ENCODE data around the gene NACC2.

NACC2 gene

DNA sequence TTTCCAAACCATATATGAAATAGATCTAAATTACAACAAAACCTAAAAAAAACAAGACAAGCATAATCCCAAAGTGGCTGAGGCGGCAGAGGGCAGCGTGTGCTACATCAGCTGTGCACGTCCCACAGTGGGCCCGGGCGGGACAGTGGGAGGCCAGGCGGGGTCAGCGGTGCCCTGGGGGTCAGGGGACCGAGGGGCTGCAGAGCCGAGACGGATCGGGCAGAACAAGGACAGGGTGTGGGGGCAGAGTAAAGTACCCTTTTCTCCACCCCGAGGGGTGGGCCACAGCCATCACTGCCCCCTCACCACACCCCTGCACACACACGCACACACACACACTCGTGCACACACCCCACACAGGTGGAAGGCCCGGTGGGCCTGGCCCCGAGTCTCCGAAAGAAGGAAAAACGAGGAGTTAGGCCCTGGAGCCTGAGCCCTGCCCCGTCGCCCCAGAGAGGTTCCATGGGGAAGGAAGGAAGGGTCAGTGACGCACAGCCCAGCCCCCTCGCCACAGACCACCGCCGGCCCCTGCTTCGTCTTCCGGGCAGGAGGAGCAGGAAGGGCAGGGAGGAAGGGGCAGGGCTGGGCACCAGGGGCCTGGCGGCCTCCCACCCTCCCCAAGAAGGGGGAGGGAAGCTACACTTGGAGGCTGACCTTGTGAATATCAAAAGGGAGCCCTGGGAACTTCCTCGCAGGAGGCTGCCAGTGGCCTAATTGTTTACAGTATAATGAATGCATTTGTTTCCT, 84.3 kb downstream of the NACC2 start:
- DNase-seq (ENCODE audit: low spot score) = no peak

DNA sequence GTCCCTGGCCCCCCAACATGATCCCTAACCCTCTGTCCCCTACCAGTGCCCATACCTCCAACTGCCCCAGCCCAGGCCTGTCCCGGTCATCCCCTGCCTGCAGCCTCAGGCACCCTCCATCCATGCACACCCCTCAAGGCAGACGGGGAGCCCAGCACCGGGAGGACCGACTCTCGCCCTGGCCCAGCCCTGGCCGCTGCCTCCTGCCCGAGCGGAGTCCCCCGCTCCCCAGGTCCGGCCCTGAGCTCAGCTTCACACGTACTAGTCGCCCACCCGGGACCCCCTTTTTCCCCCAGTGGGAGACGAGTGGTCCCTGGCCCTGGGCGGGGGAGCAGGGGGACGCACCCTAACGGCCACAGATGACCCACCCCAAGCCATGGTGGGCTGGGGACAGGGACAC, 84.9 kb downstream of the NACC2 start:
- no peak for DNase-seq (ENCODE audit: low spot score)

DNA sequence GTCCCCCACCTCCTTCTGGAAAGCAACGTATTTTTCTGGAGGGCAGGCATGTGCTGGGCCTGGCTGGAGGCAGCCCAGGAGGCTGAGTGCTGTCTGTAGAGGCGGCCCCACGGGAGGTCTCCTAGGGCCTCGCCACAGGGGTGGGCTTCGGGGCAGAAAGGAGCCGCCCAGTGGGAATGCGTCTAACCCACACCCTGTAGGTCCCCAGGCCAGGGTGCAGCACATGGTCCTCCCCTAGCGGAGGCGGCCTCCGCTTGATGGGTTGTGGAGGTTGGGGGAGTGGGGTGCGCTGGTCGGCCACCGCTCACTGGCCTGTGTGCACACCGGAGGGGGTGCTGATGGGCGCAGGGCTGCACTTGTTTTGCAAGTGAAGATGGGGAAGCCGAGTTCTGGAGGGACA, 85.6 kb downstream of the NACC2 start:
- no peak for DNase-seq (ENCODE audit: low spot score)

DNA sequence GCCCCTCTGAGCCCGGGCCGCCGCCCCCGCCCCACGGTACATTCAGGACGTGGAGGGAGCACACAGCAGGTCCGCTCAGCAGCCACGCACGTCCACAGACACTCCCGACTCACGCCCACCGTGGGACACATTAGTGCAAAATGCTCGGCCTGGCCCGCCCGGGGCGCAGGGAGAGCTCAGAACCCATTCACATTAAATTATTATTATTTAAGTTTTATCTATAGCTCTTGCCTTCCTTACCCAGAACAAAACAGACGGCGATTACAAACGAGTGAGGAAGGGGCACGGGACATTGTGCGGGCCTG, 86.4 kb downstream of the NACC2 start:
- no peak for DNase-seq (ENCODE audit: low spot score)

DNA sequence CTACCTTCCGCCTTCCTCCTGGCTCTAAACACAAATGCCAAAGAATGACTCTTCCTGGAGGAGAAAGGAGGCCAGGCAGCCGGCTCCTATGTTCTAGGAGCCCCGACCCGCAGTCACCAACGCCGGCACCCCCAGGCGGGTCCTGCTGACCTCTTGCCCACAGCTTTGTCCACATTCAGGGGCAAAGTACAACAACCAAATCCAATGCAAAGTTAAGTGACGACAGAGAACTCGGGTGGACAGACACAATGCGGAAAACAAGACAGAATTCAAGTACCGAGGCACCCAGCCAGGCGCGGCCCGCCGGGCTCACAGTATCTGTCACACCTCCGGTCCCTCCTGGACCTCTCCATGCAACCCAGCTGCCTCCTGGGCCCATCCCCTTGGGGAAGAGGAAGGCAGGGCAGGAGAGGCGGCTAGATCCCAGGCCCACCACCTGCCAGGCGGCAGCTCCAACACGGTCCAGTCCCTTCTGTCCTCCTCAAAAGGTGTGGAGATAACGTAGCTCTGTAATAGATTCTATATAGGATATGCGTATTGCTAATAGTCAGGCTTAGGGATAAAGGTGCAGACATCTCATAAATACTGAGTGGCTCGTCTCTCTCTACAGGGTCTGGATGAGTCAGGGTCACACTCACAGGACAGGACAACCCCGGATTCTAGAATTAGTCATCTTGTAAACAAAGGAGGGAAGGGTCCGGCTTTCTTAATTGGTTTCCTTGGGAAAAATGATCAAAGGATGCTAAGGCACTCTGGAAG, 87.0 kb downstream of the NACC2 start:
- no peak for DNase-seq (ENCODE audit: low spot score)

DNA sequence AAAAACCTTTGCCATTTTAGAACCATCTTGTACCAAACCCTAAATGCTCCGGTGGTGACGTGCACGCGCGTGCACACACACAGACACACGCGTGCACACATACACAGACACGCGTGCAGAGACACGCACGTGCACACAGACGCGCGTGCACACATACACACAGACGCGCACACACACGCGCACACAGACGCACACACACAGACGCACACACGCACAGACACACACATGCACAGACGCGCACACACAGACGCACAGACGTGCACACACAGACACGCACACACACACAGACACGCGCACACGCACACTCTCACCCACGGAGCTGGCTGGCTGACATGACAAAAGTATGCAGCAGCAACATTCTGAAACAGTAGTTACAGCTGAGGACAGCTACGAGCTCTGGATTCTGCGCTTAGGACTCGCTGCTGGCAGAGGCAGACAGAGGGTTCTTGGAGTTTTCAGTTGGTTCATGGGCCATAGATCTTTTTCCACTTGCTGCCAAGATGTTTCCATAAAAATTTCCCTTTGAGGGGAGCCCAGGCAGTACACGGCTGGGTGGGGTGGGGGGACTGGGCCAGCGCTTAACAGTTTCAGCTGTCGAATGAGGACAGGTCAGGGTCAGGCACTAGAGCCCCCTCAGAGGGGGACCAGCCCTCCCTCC, 87.7 kb downstream of the NACC2 start:
- DNase-seq (ENCODE audit: low spot score) = no peak

DNA sequence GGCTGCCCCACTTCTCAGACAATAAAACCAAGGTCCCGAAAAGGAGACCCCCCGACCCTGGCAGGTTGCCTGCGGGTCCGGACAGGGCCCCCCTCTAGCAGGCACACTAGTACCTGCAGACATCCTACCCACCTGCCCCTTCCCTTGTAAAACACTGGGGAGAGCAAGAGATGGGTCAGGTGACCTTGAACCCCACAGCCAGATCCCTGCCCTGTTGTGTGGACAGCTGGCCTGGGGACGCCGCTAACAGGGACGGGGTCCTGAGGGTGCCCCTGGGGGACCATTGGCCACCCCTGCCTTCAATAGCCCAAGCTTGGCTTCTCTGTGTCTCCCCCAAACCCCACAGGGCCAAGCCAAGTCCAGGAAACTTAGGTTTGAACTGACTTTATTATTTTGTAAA, 88.9 kb downstream of the NACC2 start:
- no peak for DNase-seq (ENCODE audit: low spot score)

DNA sequence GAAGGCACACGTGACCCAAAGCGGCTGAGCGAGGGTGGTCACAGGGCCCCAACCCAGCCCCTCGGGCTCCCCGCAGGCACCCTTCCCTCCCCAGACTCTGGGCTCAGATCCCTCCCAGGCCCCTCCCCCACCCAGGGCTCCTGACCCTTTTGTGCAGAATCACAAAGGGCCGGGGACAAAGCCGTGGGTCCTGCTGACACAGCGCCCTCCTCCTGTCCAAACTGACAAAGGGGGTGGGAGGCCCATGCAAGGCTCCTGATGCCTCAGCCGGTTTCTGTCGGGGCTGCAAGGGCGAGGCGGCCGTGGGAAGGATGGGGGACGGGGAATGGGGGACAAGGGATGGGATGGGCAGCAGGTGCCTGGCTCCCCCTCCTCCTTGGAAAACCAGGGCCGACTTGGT, 90.4 kb downstream of the NACC2 start:
- DNase-seq (ENCODE audit: low spot score) = no peak

DNA sequence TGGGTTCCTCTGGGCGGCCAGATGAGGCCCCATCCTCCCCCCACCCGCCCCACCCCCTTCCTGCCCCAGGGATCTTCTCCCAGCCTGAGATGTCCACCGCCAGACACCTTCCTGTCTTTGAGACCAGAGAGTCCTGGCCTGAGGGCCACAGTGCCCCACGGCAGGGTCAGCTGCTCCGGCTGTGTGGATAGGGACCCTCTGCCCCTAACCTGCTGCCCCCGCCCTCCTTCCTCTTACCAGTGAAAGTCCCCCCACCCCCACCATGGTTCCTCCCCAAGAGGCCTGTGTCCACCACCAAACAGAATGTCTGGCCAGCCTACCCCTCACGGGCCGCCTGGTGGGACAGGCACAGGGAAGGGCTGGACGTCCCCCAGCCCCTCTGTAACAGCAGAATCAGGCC, 90.9 kb downstream of the NACC2 start:
- DNase-seq (ENCODE audit: low spot score) = no peak

DNA sequence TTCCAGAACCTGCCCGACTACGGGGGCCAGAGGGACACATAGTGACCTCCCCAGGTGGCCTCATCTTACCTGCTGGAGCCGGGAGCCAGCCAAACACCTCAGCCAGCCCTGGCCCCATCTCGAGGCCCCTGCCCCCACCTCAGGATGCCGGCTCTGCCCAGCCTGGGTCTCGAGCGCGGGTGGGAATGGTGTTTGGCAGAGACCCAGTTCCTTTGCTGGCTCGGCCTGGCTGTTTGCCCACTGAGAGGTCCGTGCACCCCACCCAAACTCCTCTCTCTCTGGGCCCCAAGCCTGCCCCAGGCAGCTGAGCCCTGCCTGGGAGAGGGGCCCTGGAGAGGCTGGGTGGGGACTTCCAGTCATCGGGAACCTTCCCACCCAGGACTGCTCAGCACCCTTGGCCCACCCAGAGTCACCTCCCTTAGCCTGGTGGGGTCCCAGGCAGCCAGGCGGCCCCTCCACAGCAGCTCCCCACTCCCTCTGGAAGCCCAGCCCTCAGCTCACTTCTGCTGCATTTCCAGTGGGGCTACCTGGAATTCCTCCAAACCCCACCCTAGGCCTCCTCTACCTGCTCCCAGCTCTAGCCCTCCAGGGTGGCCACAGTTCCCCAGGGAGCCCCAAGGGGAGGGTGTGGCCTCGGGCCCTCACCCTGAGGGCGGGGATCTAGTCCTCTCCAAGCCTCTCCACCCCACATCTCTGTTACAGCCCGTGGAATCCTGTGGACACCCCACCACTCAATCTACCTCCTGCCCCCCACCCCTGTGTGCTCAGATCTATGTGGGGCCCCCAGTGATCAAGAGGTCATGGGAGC, 91.5 kb downstream of the NACC2 start:
- no peak for DNase-seq (ENCODE audit: low spot score)

DNA sequence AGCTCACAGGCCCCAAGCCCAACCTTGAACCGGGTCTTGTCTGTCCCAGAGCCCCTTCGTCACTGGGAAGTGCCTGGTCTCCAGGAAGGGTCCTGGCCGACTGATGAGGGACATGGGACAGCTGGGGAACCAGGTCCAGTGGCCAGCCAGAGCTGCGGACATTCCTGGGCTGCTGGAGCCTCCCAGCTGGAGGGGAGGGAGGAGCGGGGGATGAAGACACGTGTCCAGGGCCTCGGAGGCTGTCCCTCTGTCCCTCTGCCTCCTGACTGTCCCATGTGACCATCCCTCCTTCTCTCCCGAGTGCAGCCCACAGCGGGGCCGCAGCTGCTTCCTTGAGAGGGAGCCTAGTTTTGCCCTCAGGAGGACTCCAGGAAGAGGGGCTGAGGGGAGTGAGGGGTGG, 92.2 kb downstream of the NACC2 start:
- DNase-seq (ENCODE audit: low spot score) = no peak

DNA sequence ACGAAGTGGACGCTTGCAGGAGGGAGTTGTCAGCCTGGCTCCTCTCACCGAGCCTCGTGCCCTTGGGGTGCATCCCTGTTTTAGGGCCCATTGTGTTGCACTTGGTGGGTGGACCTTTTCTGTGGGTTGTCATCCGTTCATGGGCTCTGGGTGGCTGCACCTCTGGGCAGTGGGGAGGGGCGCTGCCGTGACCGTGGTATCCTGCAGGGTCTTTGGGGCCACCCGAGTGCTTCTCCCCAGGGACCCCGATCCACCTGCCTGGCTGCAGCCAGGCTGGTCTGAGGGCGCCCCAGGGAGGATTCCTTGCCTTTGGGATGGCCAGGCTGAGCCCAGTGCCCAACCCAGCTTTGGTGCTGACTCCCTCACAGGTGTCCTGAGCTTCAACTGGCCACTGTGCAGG, 92.9 kb downstream of the NACC2 start:
- DNase-seq (ENCODE audit: low spot score) = no peak

DNA sequence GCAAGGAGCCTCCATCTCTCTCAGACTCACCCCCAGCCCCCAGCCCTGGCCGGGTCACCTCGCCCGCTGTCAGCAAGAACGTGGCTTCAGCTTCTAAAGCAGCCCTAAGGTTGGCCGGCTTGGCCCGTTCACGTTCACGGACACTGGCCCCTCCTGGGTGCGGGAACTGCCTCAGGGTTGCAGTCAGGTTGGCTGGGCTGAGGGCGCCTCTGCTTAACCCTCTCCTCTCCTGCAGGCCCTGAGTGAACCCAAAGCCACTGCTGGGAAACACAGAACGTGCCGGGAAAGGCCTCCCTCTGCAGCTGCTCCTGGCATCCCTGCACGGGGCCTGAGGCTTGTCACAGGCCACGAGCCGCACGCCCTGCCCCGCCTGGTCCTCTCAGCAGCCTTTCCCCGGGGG, 93.9 kb downstream of the NACC2 start:
- no peak for DNase-seq (ENCODE audit: low spot score)

DNA sequence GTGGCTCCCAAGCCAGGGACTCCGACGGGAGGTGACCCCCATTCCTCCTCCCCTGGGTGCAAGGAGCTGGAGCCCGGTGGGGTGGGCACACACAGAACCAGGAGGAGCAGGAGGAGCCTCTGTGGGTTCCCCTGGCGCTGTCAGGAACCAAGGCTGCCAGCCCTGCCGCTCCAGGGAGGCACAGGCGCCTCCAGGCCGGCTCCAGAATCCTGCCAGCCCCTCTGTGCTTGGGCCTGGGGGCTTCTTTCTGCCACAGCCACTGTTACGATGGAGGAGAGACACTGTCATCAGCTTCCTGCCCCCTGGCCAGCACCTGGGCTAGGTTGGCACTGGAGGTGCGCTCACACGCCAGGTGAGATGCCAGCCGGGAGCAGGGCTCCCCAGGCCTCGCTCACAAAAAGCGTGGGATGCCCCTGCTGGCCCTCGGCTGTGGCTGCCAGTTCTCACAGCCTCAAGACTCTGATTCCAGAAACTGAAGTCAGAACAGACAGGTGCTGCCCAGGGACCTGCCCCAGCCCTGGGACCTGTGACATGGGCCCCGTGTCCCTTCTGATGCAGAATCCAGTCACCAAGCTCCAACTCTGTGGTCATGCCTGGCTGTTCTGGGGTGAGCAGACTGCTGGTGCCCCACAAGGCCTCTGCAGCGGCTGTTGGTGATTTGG, 96.5 kb downstream of the NACC2 start:
- DNase-seq (ENCODE audit: low spot score) = no peak

DNA sequence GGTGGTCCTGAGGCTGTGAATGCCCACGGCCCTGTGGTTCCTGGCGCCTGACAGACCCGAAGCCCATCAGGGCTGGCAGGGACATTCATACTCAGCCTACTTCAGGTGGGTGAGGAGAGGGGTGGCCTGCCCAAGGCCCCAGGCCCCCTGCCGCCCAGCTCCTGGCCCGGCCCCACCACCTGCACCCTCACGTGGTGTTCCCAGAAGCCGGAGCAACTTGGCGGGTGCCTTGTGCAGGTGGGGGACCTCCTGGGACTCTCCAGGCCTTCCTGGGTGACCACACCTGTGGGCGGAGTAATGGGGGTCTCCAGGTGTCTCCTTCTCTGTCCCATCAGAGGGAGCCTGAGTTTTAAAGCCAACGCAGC, 97.1 kb downstream of the NACC2 start:
- DNase-seq (ENCODE audit: low spot score) = no peak

DNA sequence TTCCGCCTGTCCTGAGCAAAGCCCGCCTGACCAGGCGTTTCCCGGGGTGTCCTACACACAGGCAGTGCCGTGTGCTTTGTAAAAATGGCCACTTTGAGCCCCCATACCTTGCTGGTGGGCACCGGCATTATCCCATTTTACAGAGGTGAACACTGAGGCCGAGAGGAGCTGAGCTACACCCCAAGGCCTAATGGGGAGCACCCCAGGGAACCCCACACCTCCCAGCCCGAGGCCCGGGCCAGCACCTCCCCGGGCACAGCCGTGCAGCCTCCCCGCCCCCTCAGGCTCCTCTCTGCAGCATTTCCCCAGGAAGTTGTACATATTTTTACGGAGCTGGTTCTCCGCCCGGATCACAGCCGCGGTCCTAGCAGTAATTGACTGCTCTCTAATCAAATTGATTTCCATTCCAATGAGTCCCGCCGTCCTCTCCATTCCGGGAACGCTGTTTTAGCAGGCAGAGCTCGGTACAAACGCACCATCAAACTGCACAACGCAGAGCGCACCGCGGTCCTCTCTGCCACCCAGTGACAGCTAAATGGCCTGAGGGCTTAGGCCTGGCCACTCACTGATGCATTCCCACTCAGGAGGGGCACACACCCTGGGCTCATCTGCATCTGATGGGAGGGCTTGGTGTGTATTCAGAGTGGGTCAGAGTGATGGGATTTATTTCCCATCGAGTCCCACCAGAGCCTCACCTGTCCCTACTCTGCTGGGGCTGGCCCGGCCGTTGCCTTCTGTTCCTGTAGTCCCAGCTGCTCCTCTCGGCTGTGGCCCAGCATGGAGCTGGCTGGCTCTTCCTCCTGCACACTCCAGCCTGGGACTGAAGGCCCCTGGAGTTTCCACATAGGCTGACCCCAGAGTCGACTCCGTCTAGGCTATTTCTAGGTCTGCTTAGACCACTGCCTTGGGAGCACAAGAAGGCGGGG, 97.7 kb downstream of the NACC2 start:
- no peak for DNase-seq (ENCODE audit: low spot score)

DNA sequence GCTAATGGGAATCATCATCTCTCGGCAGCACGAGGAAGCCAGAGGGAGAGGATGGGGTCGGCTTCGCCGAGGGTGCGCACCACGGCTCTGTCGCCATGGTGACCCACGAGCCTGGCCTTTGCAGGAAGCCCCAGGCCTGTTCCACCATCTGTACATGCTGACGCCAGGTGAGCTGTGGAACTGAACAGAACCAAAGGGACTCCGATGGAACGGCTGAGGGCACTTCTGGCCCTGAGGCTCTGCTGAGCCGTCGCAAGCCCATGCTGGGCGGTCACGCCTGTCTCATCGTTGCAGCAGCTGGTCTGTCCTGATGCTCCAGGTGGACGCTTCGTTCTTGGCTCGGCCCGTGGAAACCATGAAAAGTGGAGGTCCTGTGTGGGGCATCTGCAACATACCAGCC, 99.3 kb downstream of the NACC2 start:
- no peak for DNase-seq (ENCODE audit: low spot score)

DNA sequence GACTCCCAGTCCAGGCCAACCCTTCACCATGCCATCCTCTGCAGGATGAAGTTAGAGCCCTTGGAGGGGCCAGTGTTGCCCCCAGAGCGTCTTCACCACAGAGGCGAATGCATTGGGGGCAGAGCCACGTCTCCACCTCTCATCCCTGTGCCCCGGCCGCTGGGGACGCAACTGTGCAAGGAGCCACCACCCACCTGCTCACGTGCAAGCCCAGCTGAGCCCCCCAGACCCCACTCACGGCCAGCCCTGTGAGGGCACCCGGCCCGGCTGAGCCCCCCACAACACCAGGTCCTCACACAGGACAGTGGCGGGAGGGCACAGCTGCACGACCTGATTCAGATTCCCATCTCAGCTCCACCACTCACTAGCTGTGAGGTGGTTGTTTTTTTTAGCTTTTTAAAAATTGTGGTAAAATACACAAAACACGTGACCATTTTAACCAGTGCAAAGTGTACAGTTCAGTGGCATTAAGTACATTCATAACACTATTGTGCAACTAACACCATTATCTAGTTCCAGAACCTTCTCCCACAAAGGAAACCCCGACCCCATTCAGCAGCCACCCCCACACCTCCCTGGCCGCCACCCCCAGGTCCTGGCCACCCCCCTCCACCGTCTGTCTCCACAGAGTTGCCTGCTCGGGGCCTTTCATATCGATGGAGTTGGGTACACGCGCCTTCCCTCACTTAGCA, 100.4 kb downstream of the NACC2 start:
- no peak for DNase-seq (ENCODE audit: low spot score)

DNA sequence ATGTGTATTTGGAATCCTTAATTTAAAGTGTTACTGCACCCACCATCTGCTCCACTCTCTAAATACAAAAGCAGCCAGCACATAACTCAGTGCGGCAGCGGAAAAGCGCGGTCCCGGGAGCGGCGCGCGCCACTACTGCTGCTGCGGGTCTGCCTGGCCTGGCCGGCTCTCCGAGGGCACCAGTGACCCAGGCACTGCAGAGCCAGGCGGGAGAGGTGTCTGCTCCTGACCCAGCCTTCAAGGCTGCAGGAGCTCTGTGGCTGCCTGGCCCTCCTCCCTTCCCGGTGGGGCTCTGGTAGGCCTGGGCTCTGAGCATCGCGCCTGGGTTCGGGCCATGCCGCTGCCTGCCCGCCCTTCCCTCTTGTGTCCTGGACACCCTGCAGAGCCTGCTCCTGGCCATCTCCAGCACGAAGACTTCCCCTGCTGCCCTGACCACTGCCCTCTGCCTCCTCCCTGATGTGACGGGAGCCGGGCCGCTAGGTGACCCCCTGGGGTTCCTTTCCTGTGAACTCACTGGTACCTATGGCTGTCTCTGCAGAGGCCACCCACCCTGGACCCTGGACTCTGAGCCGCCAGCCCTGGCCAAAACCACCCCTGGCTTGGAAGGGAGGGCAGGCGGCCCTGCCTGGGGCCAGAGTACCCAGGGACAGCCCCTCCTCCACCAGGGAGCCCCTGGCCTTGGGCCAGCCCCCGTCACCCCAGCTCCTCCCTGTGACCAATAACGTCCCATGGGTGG, 101.2 kb downstream of the NACC2 start:
- DNase-seq (ENCODE audit: low spot score) = no peak

DNA sequence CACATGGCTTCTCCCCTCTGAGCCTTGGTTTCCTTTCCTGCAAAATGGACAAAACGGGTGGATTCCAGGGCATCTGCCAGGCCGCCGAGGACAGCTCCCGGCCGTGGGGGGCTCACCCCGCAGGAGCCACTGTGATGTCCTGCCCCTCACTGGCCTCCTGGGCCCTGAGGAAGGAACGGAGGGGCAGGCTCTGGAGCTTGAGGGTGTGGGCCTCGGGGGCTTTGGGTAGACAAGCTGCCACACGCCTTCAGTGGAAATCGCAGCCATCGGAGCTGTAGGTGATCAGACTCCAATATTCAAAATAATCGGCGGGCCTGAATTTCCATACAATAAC, 101.7 kb downstream of the NACC2 start:
- no peak for DNase-seq (ENCODE audit: low spot score)

Data from hematopoietic multipotent progenitor cell treated with erythropoietin and hydrocortisone succinate and interleukin-3 and kit ligand, for 15 days (in vitro differentiated cells).